HT-29 (cell line): ENCODE data around the gene C14orf180. TPM values are rescaled to one million over a fixed set of nuclear protein-coding genes. Genes with fewer than 3 reads are reported as not detected.
A peak's percentile ranks its signal among the peaks of the same experiment; 100 is the strongest.

Experiments
- DNase-seq: peaks from one replicate; pipeline ENCODE4 v3.0.0-alpha.2; 2015; ENCODE audit warnings: low spot score
- total RNA-seq: library from RNA; depleted of rRNA; stranded (reverse); fragments of >200 nt; shearing (Covaris generic); gene quantifications from 2 replicates; pipeline ENCODE4 v1.2.3, GENCODE V29; 2014

The C14orf180 gene
- total RNA-seq, 1 experiment from 2014 or later: 0.38 TPM

- no peak for DNase-seq
Measured at GRCh38 chr14:104549536-104550339, 29.8 kb upstream of the C14orf180 start.

GRCh38 chr14:104550340-104550860, 29.2 kb upstream of the C14orf180 start:
- DNase-seq: no peak

- peak; percentile 5 for DNase-seq
Measured at GRCh38 chr14:104550861-104551728, 28.5 kb upstream of the C14orf180 start.

- no peak for DNase-seq
Measured at GRCh38 chr14:104551851-104552737, 27.5 kb upstream of the C14orf180 start.

- DNase-seq: no peak
Measured at GRCh38 chr14:104552738-104553125, 26.8 kb upstream of the C14orf180 start.

- DNase-seq: no peak
Measured at GRCh38 chr14:104553166-104554087, 26.1 kb upstream of the C14orf180 start.

- no peak for DNase-seq
Measured at GRCh38 chr14:104554088-104554607, 25.4 kb upstream of the C14orf180 start.

GRCh38 chr14:104554608-104555429, 24.7 kb upstream of the C14orf180 start:
- DNase-seq: no peak

GRCh38 chr14:104555430-104556255, 23.9 kb upstream of the C14orf180 start:
- DNase-seq: no peak

GRCh38 chr14:104556256-104557021, 23.1 kb upstream of the C14orf180 start:
- DNase-seq: no peak

- no peak for DNase-seq
Measured at GRCh38 chr14:104557086-104557485, 22.5 kb upstream of the C14orf180 start.

GRCh38 chr14:104557766-104558165, 21.8 kb upstream of the C14orf180 start:
- DNase-seq: no peak

- no peak for DNase-seq
Measured at GRCh38 chr14:104558231-104559027, 21.1 kb upstream of the C14orf180 start.

- no peak for DNase-seq
Measured at GRCh38 chr14:104559028-104559803, 20.3 kb upstream of the C14orf180 start.

- DNase-seq: no peak
Measured at GRCh38 chr14:104559804-104560585, 19.6 kb upstream of the C14orf180 start.
